ENCODE data around the gene RPP30.
"Not testable (repeated sequence)": the region's sequence is repeated elsewhere in the genome, so short reads cannot be mapped to it uniquely, and the experiment has no call there.

The RPP30 gene

GRCh38 chr10:90872648-90873020 lies 860 bp downstream of the RPP30 start:
- peak in 1 of 3 experiments; percentile 11 for DNase-seq

GRCh38 chr10:90879062-90879461 lies 7.3 kb downstream of the RPP30 start:
- no peak for DNase-seq

GRCh38 chr10:90880059-90880719 lies 8.4 kb downstream of the RPP30 start:
- DNase-seq, result peak in 2 of 3 experiments; percentile 6 to 41

GRCh38 chr10:90884431-90884830 lies 12.7 kb downstream of the RPP30 start:
- DNase-seq, result no peak

GRCh38 chr10:90885176-90885575 lies 13.4 kb downstream of the RPP30 start:
- no peak for DNase-seq

- DNase-seq, result no peak
Observed at GRCh38 chr10:90887555-90887954, 15.8 kb downstream of the RPP30 start.

- DNase-seq, result no peak
Observed at GRCh38 chr10:90888387-90888786, 16.6 kb downstream of the RPP30 start.

GRCh38 chr10:90889636-90890035 lies 17.9 kb downstream of the RPP30 start:
- DNase-seq, result no peak

GRCh38 chr10:90890347-90890746 lies 18.6 kb downstream of the RPP30 start:
- no peak for DNase-seq

- no peak for DNase-seq
Observed at GRCh38 chr10:90893190-90893589, 21.4 kb downstream of the RPP30 start.

GRCh38 chr10:90896916-90897315 lies 25.1 kb downstream of the RPP30 start:
- not testable (repeated sequence) for DNase-seq

GRCh38 chr10:90905925-90906324 lies 34.2 kb downstream of the RPP30 start:
- DNase-seq, result no peak

- no peak for DNase-seq
Observed at GRCh38 chr10:90906596-90906995, 34.8 kb downstream of the RPP30 start.

GRCh38 chr10:90911133-90912051 lies 39.6 kb downstream of the RPP30 start:
- peak; percentile 34 to 74 (median 62) for DNase-seq

- DNase-seq, result peak in 1 of 3 experiments; percentile 16
Observed at GRCh38 chr10:90912174-90912573, 40.4 kb downstream of the RPP30 start.

- no peak for DNase-seq
Observed at GRCh38 chr10:90912854-90913479, 41.2 kb downstream of the RPP30 start.

- DNase-seq, result no peak
Observed at GRCh38 chr10:90913774-90914420, 42.1 kb downstream of the RPP30 start.

GRCh38 chr10:90914992-90915765 lies 43.4 kb downstream of the RPP30 start:
- DNase-seq, result no peak

- no peak for DNase-seq
Observed at GRCh38 chr10:90915766-90916075, 43.9 kb downstream of the RPP30 start.

GRCh38 chr10:90916392-90917237 lies 44.8 kb downstream of the RPP30 start:
- no peak for DNase-seq

GRCh38 chr10:90917238-90917967 lies 45.6 kb downstream of the RPP30 start:
- DNase-seq, result no peak

Measured in NCI-H1417 (cell line).